HG03039 (cell line): ENCODE results near the gene PPP1R10.
A peak's percentile ranks its signal among the peaks of the same experiment; 100 is the strongest.

Experiments used
- ATAC-seq: cut with Tn5 transposase; IDR thresholded peaks from one replicate; pipeline ENCODE4 v1.9.1; 2021; ENCODE audit warnings: mild to moderate bottlenecking, moderate library complexity; ENCODE audit not compliant: unreplicated experiment

Gene PPP1R10

GRCh38 chr6:30557683-30557981 lies 59.4 kb downstream of the PPP1R10 start:
- ATAC-seq: no peak

- ATAC-seq: peak; percentile 36
Observed at GRCh38 chr6:30556906-30557682, 59.9 kb downstream of the PPP1R10 start, which contains the start of gene PRR3. PRR3 (plus strand) TSS chr6:30557295; CDS start chr6:30557345, 50 bp downstream.

- peak; percentile 70 for ATAC-seq
Observed at GRCh38 chr6:30556066-30556905, 60.8 kb downstream of the PPP1R10 start, which contains the start of gene GNL1. GNL1 (minus strand) TSS chr6:30556489; CDS start chr6:30556203, 286 bp downstream.

GRCh38 chr6:30555816-30556065 lies 61.3 kb downstream of the PPP1R10 start:
- no peak for ATAC-seq

GRCh38 chr6:30554962-30555815 lies 61.9 kb downstream of the PPP1R10 start:
- ATAC-seq: no peak

GRCh38 chr6:30554404-30554803 lies 62.6 kb downstream of the PPP1R10 start:
- no peak for ATAC-seq
